Activated CD8-positive, alpha-beta memory T cell treated with anti-CD3 and anti-CD28 coated beads for 4 hours (primary cell): ENCODE measurements around the gene TSPAN15.

ENCODE experiments used
- DNase-seq, 2 donors: peaks; one replicate each; pipeline ENCODE4 v3.0.0-alpha.2; 2020; ENCODE audit warnings: low read depth in 2 of 2

TSPAN15 gene

DNA sequence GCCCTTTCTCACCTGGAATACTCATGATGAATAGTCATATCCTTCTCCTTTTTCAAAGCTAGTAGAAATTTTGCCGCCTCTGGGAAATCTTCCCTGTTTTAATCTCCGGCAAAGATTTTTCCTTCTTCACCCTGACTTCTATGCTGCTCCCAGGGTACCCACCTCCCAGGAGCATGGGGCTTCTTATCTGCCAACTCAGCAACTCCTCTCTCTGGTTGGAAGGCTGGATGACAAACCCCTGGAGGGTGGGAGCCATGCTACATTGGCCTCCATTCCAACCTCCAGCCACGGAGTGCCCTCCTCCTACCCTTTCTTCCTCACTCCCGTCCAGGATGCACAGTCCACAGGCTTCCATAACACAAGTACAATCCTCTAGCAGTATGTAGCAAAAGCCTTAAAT lies 102.1 kb downstream of the TSPAN15 start:
- no peak for DNase-seq

DNA sequence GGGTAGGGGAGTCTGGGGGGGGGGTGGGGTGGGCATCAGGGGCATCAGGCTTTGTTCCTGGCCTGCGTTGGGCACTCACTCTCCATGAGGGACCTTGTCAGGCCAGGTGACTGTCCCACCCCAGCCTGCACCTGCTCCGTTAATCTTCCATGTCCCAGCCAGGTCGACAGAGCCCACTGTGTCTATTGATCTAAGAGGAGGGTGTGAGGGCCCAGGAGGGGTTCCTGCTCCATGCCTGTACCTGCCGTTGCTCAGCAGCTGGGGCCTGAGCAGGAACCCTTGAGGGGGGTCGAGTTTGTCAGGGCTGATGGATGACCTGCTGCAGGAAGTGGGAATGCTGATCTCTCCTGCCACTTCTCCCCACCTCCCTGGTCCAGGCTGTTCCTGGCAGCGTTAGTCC lies 103.3 kb downstream of the TSPAN15 start:
- no peak for DNase-seq
